ENCODE data around the gene DBNL. TPM values are rescaled to one million over a fixed set of nuclear protein-coding genes. Genes with fewer than 3 reads are reported as not detected.

The DBNL gene
- total and polyA plus RNA-seq, 9 donors: 22.0 to 91.1 (median 66.0) TPM

- no peak overlapping the region for H3K27ac ChIP-seq
- no peaks in the 10 kb centered on the region for H3K36me3 ChIP-seq
- no peak overlapping the region for H3K4me3 ChIP-seq
- H3K9me3 ChIP-seq: no peaks in the 10 kb centered on the region
- no peak for TF ChIP-seq POLR2A (IDR thresholded peaks at IDR 0.05)
- TF ChIP-seq EP300 (IDR thresholded peaks at IDR 0.05): no peak
- TF ChIP-seq CTCF (IDR thresholded peaks at IDR 0.05): no peak
- H3K4me1 ChIP-seq (ENCODE audit: insufficient read depth): peaks cover 3% of the 10 kb centered on the region
- 89 to 95% (median 91%) methylated on average over 7 of the region's 7 CpGs for WGBS, 3 donors
- no peaks in the 10 kb centered on the region for H3K27me3 ChIP-seq
- intact Hi-C loops (cut with DNase I): loop anchor here in 1 of 4 donors (10.0 kb wide), 1 partner anchor 136 kb away; no protein-coding TSS in a partner anchor
- peak in 2 of 5 donors; percentile 7 to 13 for DNase-seq
Observed at GRCh38 chr7:44058759-44059218, 14.3 kb downstream of the DBNL start.

DNA sequence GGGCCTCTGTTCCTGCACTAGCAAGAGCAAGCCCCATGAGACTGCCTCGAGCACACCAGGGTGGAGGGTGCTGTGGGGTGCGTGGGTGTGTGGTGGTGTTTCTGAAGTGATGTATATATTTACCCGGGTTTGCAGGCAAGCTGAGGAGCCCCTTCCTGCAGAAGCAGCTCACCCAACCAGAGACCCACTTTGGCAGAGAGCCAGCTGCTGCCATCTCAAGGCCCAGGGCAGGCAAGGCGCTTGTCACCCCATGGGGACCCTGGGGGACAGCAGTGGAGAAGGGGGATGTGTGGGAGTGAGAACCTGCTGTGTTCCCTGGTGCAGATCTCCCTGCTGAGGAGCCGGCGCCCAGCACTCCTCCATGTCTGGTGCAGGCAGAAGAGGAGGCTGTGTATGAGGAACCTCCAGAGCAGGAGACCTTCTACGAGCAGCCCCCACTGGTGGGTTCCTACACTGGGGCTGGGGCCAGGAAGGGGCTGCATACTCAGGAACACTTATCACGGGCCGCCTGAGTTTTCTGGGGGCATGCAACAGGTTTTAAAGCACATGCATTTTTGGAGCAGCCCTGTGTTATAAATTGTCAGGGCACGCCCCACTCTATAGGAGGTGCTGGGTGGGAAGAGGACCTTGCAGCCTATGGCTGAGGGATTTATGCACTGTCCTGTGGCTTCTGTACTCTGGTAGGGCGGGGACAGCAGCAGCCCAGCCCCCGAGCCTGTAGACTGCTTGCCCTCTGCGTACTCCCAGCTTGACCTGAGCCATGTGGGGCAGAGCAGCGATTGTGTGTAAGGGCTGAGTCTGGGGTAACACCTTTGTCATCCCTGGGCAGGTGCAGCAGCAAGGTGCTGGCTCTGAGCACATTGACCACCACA lies 15.0 kb downstream of the DBNL start:
- Histone ChIP-seq H3K4me3 (no peak overlapping the region), H3K4me1 (ENCODE audit: insufficient read depth) (peaks cover 3% of the 10 kb centered on the region), H3K9me3 (no peaks in the 10 kb centered on the region), H3K27me3 (no peaks in the 10 kb centered on the region), H3K36me3 (no peaks in the 10 kb centered on the region), H3K27ac (no peak overlapping the region)
- no peak for TF ChIP-seq POLR2A (IDR thresholded peaks at IDR 0.05)
- TF ChIP-seq CTCF (IDR thresholded peaks at IDR 0.05): no peak
- TF ChIP-seq EP300 (IDR thresholded peaks at IDR 0.05): no peak
- intact Hi-C loops (cut with DNase I): loop anchor here in 1 of 4 donors (10.0 kb wide), 1 partner anchor 135 kb away; no protein-coding TSS in a partner anchor
- peak in 3 of 5 donors; percentile 8 to 41 (median 36) for DNase-seq
- WGBS, 3 donors: 87 to 94% (median 87%) methylated on average over 14 of the region's 14 CpGs

DNA sequence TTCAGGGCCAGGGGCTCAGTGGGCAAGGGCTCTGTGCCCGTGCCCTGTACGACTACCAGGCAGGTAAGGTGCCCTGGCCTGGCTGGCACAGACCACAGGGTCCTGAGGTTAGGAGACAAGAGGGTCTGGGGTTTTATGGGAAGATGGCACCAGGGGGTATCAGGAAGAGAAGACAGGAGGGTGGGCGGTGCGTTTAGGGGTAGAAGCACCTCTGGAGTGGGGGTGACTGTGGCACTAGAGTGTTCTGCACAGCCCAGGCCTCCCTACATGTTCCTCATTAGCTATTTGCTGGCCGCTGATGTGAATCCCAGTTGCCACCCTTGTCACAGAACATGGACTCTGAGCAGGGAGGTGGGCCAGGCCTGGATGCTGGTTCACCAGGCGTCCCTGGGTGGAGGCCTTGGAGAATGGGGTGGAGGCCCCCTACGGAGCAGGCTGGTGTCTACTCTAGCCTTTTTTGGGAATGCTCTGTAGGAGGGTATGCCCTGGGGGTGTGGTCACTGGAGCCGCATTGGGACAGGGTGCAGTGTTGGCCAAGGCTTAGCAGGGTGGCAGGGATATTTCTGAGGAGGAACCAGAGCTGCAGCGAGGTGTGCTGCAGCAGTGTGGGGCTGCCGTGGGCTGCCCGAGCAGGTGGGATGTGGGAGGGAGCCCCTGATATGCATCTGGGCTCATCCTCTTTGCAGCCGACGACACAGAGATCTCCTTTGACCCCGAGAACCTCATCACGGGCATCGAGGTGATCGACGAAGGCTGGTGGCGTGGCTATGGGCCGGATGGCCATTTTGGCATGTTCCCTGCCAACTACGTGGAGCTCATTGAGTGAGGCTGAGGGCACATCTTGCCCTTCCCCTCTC lies 15.8 kb downstream of the DBNL start:
- Histone ChIP-seq H3K27ac (no peak overlapping the region), H3K27me3 (no peaks in the 10 kb centered on the region), H3K36me3 (no peaks in the 10 kb centered on the region), H3K4me1 (ENCODE audit: insufficient read depth) (peaks cover 11% of the 10 kb centered on the region), H3K4me3 (no peak overlapping the region), H3K9me3 (no peaks in the 10 kb centered on the region)
- no peak for TF ChIP-seq POLR2A (IDR thresholded peaks at IDR 0.05)
- TF ChIP-seq EP300 (IDR thresholded peaks at IDR 0.05): no peak
- TF ChIP-seq CTCF (IDR thresholded peaks at IDR 0.05): no peak
- WGBS, 3 donors: 84 to 86% (median 84%) methylated on average over 21 of the region's 21 CpGs
- peak in 2 of 5 donors; percentile 13 to 28 for DNase-seq
- intact Hi-C loops (cut with DNase I): no loop called here

DNA sequence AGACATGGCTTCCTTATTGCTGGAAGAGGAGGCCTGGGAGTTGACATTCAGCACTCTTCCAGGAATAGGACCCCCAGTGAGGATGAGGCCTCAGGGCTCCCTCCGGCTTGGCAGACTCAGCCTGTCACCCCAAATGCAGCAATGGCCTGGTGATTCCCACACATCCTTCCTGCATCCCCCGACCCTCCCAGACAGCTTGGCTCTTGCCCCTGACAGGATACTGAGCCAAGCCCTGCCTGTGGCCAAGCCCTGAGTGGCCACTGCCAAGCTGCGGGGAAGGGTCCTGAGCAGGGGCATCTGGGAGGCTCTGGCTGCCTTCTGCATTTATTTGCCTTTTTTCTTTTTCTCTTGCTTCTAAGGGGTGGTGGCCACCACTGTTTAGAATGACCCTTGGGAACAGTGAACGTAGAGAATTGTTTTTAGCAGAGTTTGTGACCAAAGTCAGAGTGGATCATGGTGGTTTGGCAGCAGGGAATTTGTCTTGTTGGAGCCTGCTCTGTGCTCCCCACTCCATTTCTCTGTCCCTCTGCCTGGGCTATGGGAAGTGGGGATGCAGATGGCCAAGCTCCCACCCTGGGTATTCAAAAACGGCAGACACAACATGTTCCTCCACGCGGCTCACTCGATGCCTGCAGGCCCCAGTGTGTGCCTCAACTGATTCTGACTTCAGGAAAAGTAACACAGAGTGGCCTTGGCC lies 16.6 kb downstream of the DBNL start:
- WGBS, 3 donors: 57 to 77% (median 70%) methylated on average over 8 of the region's 8 CpGs
- no peak for TF ChIP-seq POLR2A (IDR thresholded peaks at IDR 0.05)
- TF ChIP-seq EP300 (IDR thresholded peaks at IDR 0.05): no peak
- no peak for TF ChIP-seq CTCF (IDR thresholded peaks at IDR 0.05)
- Histone ChIP-seq H3K9me3 (no peaks in the 10 kb centered on the region), H3K27me3 (no peaks in the 10 kb centered on the region), H3K4me1 (ENCODE audit: insufficient read depth) (peaks cover 14% of the 10 kb centered on the region), H3K36me3 (no peaks in the 10 kb centered on the region), H3K27ac (no peak overlapping the region), H3K4me3 (no peak overlapping the region)
- DNase-seq: peak in 2 of 5 donors; percentile 16 to 20
- intact Hi-C loops (cut with DNase I): no loop called here
